A549 (cell line): Measurements from ENCODE around the gene EXOC4. TPM values are rescaled to one million over a fixed set of nuclear protein-coding genes. Genes with fewer than 3 reads are reported as not detected.

Experiments used
- ATAC-seq, 2 experiments: fragments of 200-7000 bp in 1 of 2; fragments of >200 bp in 1 of 2; cut with Nextera tagmentation in 1 of 2; cut with Tn5 transposase in 1 of 2; 3 replicates each; pipeline versions ENCODE4 v1.8.0 to v1.9.1; 2018 to 2020; ENCODE audit warnings: mild to moderate bottlenecking in 1 of 2, moderate library complexity in 1 of 2
- CTCF ChIA-PET: fragments of 300-600 bp; sonication (Branson Sonifier 250); formaldehyde crosslinking; extraction: SDS; loops from one replicate; lab custom pipeline; 2021; ENCODE audit warnings: antibody characterized with exemption, inconsistent platforms; lab: Yijun Ruan, JAX
- POLR2A ChIA-PET: fragments of 350-600 bp; formaldehyde crosslinking; extraction: SDS; loops from one replicate; lab custom pipeline; 2021; ENCODE audit warnings: antibody characterized with exemption, inconsistent platforms; lab: Yijun Ruan, JAX
- DNase-seq, 2 experiments: peaks; one replicate each; pipeline versions ENCODE4 v3.0.0 to v3.0.0-alpha.2; 2011 to 2016; ENCODE audit warnings: low read depth in 1 of 2, low spot score in 1 of 2
- FAIRE-seq: peaks from 2 replicates; lab custom pipeline; 2011; peaks lifted over from hg19 to GRCh38; lab: Jason Lieb, UNC
- H3K27ac ChIP-seq, 2 experiments: fragments of >200 bp; sonication (Bioruptor Twin); formaldehyde crosslinking; 3 replicates each; pipeline ENCODE4 v1.5.1; 2016 to 2017
- H3K4me1 ChIP-seq: fragments of >200 bp; sonication (Bioruptor Twin); formaldehyde crosslinking; 3 replicates; pipeline ENCODE4 v1.6.1; 2016
- H3K4me2 ChIP-seq: fragments of >200 bp; sonication (Bioruptor Twin); formaldehyde crosslinking; 3 replicates; pipeline ENCODE4 v1.6.1; 2016
- H3K4me3 ChIP-seq: fragments of >200 bp; sonication (Bioruptor Twin); formaldehyde crosslinking; 3 replicates; pipeline ENCODE4 v1.5.1; 2016
- H3K9me3 ChIP-seq: fragments of >200 bp; sonication (Bioruptor Twin); formaldehyde crosslinking; 3 replicates; pipeline ENCODE4 v1.6.1; 2016
- CEBPB ChIP-seq, 2 experiments: fragments of >200 bp in 1 of 2; sonication (Bioruptor Twin) in 1 of 2; formaldehyde crosslinking in 1 of 2; IDR thresholded peaks; 2 replicates each; pipeline ENCODE4 v1.6.1; 2012 to 2016
- CHD4 ChIP-seq: fragments of 200-600 bp; sonication (generic); IDR thresholded peaks from 2 replicates; pipeline ENCODE4 v1.6.1; 2016; ENCODE audit warnings: antibody characterized with exemption, mild to moderate bottlenecking, borderline replicate concordance
- ESRRA ChIP-seq: fragments of 150-350 bp; IDR thresholded peaks from 2 replicates; pipeline ENCODE4 v1.6.1; 2014; ENCODE audit warnings: mild to moderate bottlenecking, low read length, borderline replicate concordance
- FOSL2 ChIP-seq, 2 experiments: fragments of 450-650 bp in 1 of 2; fragments of >200 bp in 1 of 2; sonication (Bioruptor Twin) in 1 of 2; formaldehyde crosslinking; IDR thresholded peaks; 2 replicates each; pipeline versions ENCODE4 v1.5.0 to v1.6.1; 2016 to 2020; ENCODE audit warnings: mild to moderate bottlenecking in 1 of 2, moderate library complexity in 1 of 2
- HEYL ChIP-seq: fragments of 250-450 bp; sonication (Bioruptor Pico); IDR thresholded peaks from 2 replicates; pipeline ENCODE4 v1.8.0; 2021; ENCODE audit warnings: mild to moderate bottlenecking, moderate library complexity
- HOXB5 ChIP-seq: fragments of 250-450 bp; sonication (Bioruptor Pico); IDR thresholded peaks from 2 replicates; pipeline ENCODE4 v1.5.0; 2020; ENCODE audit warnings: mild to moderate bottlenecking, moderate library complexity
- MAFK ChIP-seq: fragments of 450-650 bp; IDR thresholded peaks from 2 replicates; pipeline ENCODE4 v1.6.1; 2014; ENCODE audit not compliant: partially characterized antibody
- NFE2L2 ChIP-seq: fragments of 150-350 bp; conservative IDR thresholded peaks from 2 replicates; pipeline ENCODE4 v1.6.1; 2014; ENCODE audit warnings: low read length
- NPAS2 ChIP-seq: fragments of 250-450 bp; sonication (Bioruptor Pico); IDR thresholded peaks from 2 replicates; pipeline ENCODE4 v1.8.0; 2022; ENCODE audit warnings: mild to moderate bottlenecking, moderate library complexity, borderline replicate concordance
- POLR2A ChIP-seq: IDR thresholded peaks from 2 replicates; pipeline ENCODE4 v1.6.1; 2012; ENCODE audit warnings: mild to moderate bottlenecking, low read length
- RAD21 ChIP-seq, 2 experiments: fragments of >200 bp in 1 of 2; sonication (Bioruptor Twin) in 1 of 2; formaldehyde crosslinking in 1 of 2; IDR thresholded peaks in 1 of 2; conservative IDR thresholded peaks in 1 of 2; 2 replicates in 1 of 2; 3 replicates in 1 of 2; pipeline ENCODE4 v1.6.1; 2012 to 2018; ENCODE audit warnings: inconsistent platforms in 1 of 2
- RCOR1 ChIP-seq: fragments of 150-350 bp; IDR thresholded peaks from 2 replicates; pipeline ENCODE4 v1.6.1; 2014; ENCODE audit warnings: antibody characterized with exemption, low read length, low read depth
- RNF2 ChIP-seq: fragments of 200-600 bp; sonication (generic); IDR thresholded peaks from 2 replicates; pipeline ENCODE4 v1.6.1; 2016; ENCODE audit warnings: low read depth, mild to moderate bottlenecking, antibody characterized with exemption, moderate library complexity, borderline replicate concordance
- SREBF2 ChIP-seq: fragments of 450-650 bp; IDR thresholded peaks from 2 replicates; pipeline ENCODE4 v1.6.1; 2014; ENCODE audit warnings: mild to moderate bottlenecking, moderate library complexity
- ZFP36 ChIP-seq: fragments of 450-650 bp; IDR thresholded peaks from 2 replicates; pipeline ENCODE4 v1.6.1; 2014; ENCODE audit warnings: borderline replicate concordance; ENCODE audit not compliant: partially characterized antibody
- ZNF302 ChIP-seq: fragments of 250-450 bp; sonication (Bioruptor Pico); IDR thresholded peaks from 2 replicates; pipeline ENCODE4 v1.9.0; 2021; ENCODE audit warnings: inconsistent platforms, mild to moderate bottlenecking, moderate library complexity
- ZSCAN20 ChIP-seq: fragments of 250-450 bp; sonication (Bioruptor Pico); IDR thresholded peaks from 2 replicates; pipeline ENCODE4 v1.8.0; 2022; ENCODE audit warnings: mild to moderate bottlenecking, moderate library complexity
- WGBS: methylation state at CpG from one replicate; pipeline ENCODE4 v1.1.6; 2017; ENCODE audit errors: missing lambda C conversion rate; 5-methylcytosine and 5-hydroxymethylcytosine counted together
- polyA plus RNA-seq, 4 experiments: library from polyadenylated mRNA; depleted of rRNA in 3 of 4; stranded (reverse); fragments of >200 nt; fragmentation: RNase III in 1 of 4; extraction: RNeasy Plus Mini Kit Qiagen cat#74134 plus additional on column Dnase treatment in 1 of 4; gene quantifications; 2 replicates in 3 of 4; 3 replicates in 1 of 4; pipeline ENCODE4 v1.2.3, GENCODE V29; 2011 to 2017
- TF ChIP-seq, protein P1 (sequence below): fragments of >200 bp; sonication (Bioruptor Twin); formaldehyde crosslinking; IDR thresholded peaks from 3 replicates; pipeline ENCODE4 v1.6.1; 2016
- TF ChIP-seq, protein P2 (sequence below): fragments of >200 bp; sonication (Bioruptor Twin); formaldehyde crosslinking; IDR thresholded peaks from 3 replicates; pipeline ENCODE4 v1.5.1; 2016
- TF ChIP-seq, protein P3 (sequence below): IDR thresholded peaks from 2 replicates; pipeline ENCODE4 v1.6.1; 2012; ENCODE audit warnings: low read depth, borderline replicate concordance

Gene EXOC4
- polyA plus RNA-seq, 2 of the 4 experiments (the other 2 are of a cell fraction) = 33.4 to 73.1 TPM

DNA sequence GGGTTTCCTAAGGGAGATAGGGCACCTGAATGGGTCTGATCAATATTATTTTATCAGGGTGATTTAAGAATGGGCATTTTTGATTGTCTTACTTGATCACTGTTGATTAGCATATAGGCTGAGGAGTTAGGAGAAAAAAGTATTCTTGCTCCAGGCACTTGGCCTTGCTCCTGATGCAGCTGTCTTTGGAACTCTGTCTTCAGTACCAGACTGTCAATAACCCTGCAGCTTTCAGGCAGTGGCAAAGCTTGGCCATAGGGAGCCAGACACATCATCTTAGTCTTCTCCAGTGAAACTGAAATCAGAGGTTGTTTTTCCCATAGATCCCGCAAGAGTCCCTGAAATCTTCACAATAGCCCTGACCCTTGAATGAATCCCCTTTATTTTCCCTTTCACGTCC, 47.2 kb downstream of the EXOC4 start:
- ChIA-PET POLR2A (no interaction called here), CTCF (interaction anchor here (1.1 kb wide), 1 partner anchor 10 kb away, joined by 3 read pairs; no protein-coding TSS in a partner anchor)
- DNase-seq = no peak
- H3K9me3 ChIP-seq = no peaks in the 10 kb centered on the region
- no peak for ATAC-seq
- no peak overlapping the region for H3K4me3 ChIP-seq
- no peak overlapping the region for H3K27ac ChIP-seq
- no peak for TF ChIP-seq RNF2
- TF ChIP-seq, protein P1, sequence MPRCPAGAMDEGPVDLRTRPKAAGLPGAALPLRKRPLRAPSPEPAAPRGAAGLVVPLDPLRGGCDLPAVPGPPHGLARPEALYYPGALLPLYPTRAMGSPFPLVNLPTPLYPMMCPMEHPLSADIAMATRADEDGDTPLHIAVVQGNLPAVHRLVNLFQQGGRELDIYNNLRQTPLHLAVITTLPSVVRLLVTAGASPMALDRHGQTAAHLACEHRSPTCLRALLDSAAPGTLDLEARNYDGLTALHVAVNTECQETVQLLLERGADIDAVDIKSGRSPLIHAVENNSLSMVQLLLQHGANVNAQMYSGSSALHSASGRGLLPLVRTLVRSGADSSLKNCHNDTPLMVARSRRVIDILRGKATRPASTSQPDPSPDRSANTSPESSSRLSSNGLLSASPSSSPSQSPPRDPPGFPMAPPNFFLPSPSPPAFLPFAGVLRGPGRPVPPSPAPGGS = no peak
- TF ChIP-seq RCOR1 = no peak
- TF ChIP-seq ZSCAN20 = no peak
- no peak for TF ChIP-seq RAD21 (conservative IDR thresholded peaks at IDR 0.05 in 1 of 2, IDR thresholded peaks at IDR 0.05 in 1 of 2)
- no peak for TF ChIP-seq ESRRA
- no peak for TF ChIP-seq ZFP36
- TF ChIP-seq NPAS2 (CRISPR knock-in tag) = no peak
- TF ChIP-seq NFE2L2 = no peak
- no peak for TF ChIP-seq FOSL2 (IDR thresholded peaks at IDR 0.05)
- TF ChIP-seq FOSL2 (CRISPR knock-in tag; IDR thresholded peaks at IDR 0.05) = no peak
- TF ChIP-seq ZNF302 (CRISPR knock-in tag) = no peak
- TF ChIP-seq MAFK = no peak
- TF ChIP-seq POLR2A = no peak
- TF ChIP-seq CHD4 = no peak
- H3K4me1 ChIP-seq = no peaks in the 10 kb centered on the region
- H3K4me2 ChIP-seq = no peak overlapping the region
- FAIRE-seq = no peak
- 96% methylated on average over 2 of the region's 2 CpGs for WGBS

DNA sequence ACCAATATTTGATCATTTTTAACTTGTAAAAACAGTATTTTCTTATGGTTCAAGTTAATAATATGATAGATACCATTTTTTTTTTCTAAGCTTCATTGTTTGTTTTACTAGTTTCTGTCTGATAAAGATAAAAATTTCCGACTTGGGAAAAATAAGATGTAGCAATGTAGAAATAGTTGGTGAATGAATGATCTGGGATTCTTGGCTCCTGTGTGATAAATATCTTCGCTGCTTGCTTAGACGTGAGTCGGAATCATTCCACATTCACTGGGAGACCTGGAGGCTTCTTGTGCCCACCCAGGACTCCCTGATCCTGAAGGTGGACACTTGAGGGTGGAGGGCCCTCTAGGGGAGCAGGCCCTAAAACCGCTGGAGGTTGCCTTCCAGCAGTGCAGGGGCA, 47.9 kb downstream of the EXOC4 start:
- DNase-seq = no peak
- WGBS = 92% methylated on average over 5 of the region's 5 CpGs
- CTCF ChIA-PET = interaction anchor here (1.1 kb wide), 1 partner anchor 10 kb away, joined by 3 read pairs; no protein-coding TSS in a partner anchor
- Histone ChIP-seq H3K4me2 (no peak overlapping the region), H3K4me1 (no peaks in the 10 kb centered on the region), H3K4me3 (no peak overlapping the region), H3K27ac (no peak overlapping the region), H3K9me3 (no peaks in the 10 kb centered on the region)
- POLR2A ChIA-PET = no interaction called here
- no peak for FAIRE-seq
- no peak for ATAC-seq
- no peak for TF ChIP-seq HEYL (CRISPR knock-in tag)
- TF ChIP-seq HOXB5 (CRISPR knock-in tag) = no peak

DNA sequence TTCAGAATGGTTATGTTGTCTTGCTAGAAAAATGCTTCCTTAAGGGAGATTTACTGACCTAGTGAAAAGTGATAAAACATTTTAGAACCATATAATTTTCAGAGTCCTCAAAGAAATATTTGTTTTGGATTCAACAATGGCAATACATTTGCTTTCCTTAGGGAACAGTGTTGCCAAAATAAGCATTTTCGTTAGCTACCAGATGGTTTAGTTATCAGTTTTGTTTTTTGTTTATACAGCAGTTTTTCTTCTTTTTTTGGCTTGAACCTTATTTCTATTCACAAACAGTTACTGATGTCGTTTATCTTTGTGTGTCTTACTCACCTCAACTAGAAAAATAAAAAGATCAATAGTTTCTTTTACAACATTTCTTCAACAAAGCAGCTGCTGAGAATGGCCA, 48.6 kb downstream of the EXOC4 start:
- H3K27ac ChIP-seq = no peak overlapping the region
- TF ChIP-seq CEBPB (IDR thresholded peaks at IDR 0.05) (no peak), SREBF2 (no peak), MAFK (peak; percentile 83)
- TF ChIP-seq, protein P2, sequence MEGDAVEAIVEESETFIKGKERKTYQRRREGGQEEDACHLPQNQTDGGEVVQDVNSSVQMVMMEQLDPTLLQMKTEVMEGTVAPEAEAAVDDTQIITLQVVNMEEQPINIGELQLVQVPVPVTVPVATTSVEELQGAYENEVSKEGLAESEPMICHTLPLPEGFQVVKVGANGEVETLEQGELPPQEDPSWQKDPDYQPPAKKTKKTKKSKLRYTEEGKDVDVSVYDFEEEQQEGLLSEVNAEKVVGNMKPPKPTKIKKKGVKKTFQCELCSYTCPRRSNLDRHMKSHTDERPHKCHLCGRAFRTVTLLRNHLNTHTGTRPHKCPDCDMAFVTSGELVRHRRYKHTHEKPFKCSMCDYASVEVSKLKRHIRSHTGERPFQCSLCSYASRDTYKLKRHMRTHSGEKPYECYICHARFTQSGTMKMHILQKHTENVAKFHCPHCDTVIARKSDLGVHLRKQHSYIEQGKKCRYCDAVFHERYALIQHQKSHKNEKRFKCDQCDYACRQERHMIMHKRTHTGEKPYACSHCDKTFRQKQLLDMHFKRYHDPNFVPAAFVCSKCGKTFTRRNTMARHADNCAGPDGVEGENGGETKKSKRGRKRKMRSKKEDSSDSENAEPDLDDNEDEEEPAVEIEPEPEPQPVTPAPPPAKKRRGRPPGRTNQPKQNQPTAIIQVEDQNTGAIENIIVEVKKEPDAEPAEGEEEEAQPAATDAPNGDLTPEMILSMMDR = no peak
- TF ChIP-seq, protein P3, sequence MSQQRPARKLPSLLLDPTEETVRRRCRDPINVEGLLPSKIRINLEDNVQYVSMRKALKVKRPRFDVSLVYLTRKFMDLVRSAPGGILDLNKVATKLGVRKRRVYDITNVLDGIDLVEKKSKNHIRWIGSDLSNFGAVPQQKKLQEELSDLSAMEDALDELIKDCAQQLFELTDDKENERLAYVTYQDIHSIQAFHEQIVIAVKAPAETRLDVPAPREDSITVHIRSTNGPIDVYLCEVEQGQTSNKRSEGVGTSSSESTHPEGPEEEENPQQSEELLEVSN = no peak
- no peaks in the 10 kb centered on the region for H3K9me3 ChIP-seq
- ATAC-seq (no peak), DNase-seq (no peak), FAIRE-seq (no peak)
- 76% methylated on average over 2 of the region's 2 CpGs for WGBS
- H3K4me1 ChIP-seq = no peaks in the 10 kb centered on the region
- ChIA-PET CTCF (no interaction called here), POLR2A (interaction anchor here (0.6 kb wide), 1 partner anchor 16 kb away, joined by 3 read pairs; no protein-coding TSS in a partner anchor)
- H3K4me2 ChIP-seq = no peak overlapping the region
- no peak overlapping the region for H3K4me3 ChIP-seq
